Nephron progenitor cell (in vitro differentiated cells): ENCODE results near the gene SPATC1L.

Source experiments
- DNase-seq: peaks from one replicate; pipeline ENCODE4 v3.0.0; 2021
- H3K27ac Mint-ChIP-seq: 2 replicates; pipeline ENCODE4 v1.8.0; 2021; ENCODE audit warnings: mild to moderate bottlenecking, moderate library complexity, mixed read lengths
- H3K27me3 Mint-ChIP-seq: 2 replicates; pipeline ENCODE4 v1.8.0; 2021; ENCODE audit warnings: mild to moderate bottlenecking, low read depth, mixed read lengths; ENCODE audit not compliant: poor library complexity
- H3K36me3 Mint-ChIP-seq: 2 replicates; pipeline ENCODE4 v1.8.0; 2021; ENCODE audit warnings: low read depth, mixed read lengths
- H3K4me1 Mint-ChIP-seq: 2 replicates; pipeline ENCODE4 v1.8.0; 2021; ENCODE audit warnings: mixed read lengths
- H3K4me3 Mint-ChIP-seq: 2 replicates; pipeline ENCODE4 v1.8.0; 2021; ENCODE audit warnings: mild to moderate bottlenecking, moderate library complexity, mixed read lengths
- H3K9me3 Mint-ChIP-seq: 2 replicates; pipeline ENCODE4 v1.8.0; 2021; ENCODE audit warnings: mild to moderate bottlenecking, moderate library complexity, mixed read lengths
- CTCF ChIP-seq: fragments of 200-600 bp; sonication (generic); IDR thresholded peaks from 2 replicates; pipeline ENCODE4 v1.5.0; 2021; ENCODE audit warnings: antibody characterized with exemption

Gene SPATC1L

GRCh38 chr21:46154155-46154954, 29.9 kb downstream of the SPATC1L start:
- no peaks in the 10 kb centered on the region for H3K9me3 Mint-ChIP-seq

DNA sequence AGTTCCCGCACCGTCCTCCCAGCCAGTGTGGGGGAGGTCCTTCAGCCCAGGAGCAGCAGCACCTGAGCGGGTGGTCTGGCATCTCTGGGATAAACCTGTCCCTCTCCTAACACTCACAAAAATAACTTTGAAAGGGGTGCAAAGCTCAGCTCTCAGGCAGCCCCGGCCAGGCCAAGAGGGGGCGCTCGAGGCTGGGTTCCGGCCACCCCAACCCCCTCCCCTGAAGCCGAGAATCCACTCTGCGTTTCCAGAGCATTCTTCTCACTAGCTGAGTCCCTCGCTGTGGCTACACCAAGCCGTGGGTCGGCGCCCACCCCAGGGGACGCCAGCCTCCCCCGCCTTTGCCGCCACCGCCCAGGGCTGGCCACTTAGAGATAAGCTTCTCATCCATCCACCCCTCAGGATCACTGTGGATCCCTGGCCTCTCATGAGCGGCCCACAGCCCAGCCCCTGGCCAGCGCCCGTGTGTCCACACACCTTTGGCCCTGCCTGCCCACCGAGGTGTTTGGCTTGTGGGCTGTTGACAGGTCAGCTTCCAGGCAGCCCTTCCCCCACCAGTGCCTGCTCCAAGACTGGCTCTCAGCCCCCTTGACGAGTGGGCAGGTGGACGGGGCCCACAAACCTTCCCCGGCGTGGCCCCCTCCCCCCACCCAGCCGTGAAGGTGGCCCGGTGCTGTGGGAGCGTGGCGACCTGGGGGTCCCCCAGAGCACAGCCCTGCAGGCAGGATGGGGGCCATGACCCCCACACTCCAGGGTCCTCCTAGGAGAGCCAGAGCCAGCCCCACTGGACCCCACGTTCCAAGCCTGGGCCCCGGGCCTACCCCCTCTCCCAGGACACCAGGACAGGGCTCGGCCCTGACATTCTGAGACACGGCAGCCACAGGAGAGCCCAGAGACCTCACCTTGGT, 30.8 kb downstream of the SPATC1L start:
- Mint-ChIP-seq H3K36me3 (no peaks in the 10 kb centered on the region), H3K9me3 (no peaks in the 10 kb centered on the region), H3K27me3 (peaks cover 3% of the 10 kb centered on the region), H3K4me1 (peaks cover 42% of the 10 kb centered on the region), H3K4me3 (no peak overlapping the region), H3K27ac (no peak overlapping the region)
- DNase-seq = peak; percentile 83
- TF ChIP-seq CTCF = peak; percentile 70

More at GRCh38 chr21:46154155-46154954, 29.9 kb downstream of the SPATC1L start:
- TF ChIP-seq CTCF = no peak
- Mint-ChIP-seq H3K4me3 (no peak overlapping the region), H3K36me3 (no peaks in the 10 kb centered on the region), H3K4me1 (peaks cover 33% of the 10 kb centered on the region), H3K27ac (no peak overlapping the region), H3K27me3 (no peaks in the 10 kb centered on the region)
- no peak for DNase-seq

DNA sequence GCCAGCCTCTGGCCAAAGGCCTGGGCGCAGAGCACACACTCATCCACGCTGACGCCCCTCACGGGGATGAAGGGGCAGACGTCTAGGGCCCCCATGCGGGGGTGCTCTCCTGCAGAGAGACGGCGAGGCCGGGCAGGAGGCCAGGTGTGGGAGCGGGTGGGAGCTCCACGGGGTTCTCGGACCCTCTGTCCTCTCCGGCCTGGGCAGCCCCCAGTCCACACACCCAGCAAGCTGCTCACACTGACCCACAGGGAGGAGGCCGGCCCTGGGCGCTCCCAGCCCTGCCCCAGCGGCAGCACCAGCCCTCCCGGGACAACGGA, 31.4 kb downstream of the SPATC1L start:
- no peak for DNase-seq
- Mint-ChIP-seq H3K4me3 (no peak overlapping the region), H3K9me3 (no peaks in the 10 kb centered on the region), H3K27ac (no peak overlapping the region), H3K4me1 (peaks cover 43% of the 10 kb centered on the region), H3K27me3 (peaks cover 3% of the 10 kb centered on the region), H3K36me3 (no peaks in the 10 kb centered on the region)
- no peak for TF ChIP-seq CTCF

DNA sequence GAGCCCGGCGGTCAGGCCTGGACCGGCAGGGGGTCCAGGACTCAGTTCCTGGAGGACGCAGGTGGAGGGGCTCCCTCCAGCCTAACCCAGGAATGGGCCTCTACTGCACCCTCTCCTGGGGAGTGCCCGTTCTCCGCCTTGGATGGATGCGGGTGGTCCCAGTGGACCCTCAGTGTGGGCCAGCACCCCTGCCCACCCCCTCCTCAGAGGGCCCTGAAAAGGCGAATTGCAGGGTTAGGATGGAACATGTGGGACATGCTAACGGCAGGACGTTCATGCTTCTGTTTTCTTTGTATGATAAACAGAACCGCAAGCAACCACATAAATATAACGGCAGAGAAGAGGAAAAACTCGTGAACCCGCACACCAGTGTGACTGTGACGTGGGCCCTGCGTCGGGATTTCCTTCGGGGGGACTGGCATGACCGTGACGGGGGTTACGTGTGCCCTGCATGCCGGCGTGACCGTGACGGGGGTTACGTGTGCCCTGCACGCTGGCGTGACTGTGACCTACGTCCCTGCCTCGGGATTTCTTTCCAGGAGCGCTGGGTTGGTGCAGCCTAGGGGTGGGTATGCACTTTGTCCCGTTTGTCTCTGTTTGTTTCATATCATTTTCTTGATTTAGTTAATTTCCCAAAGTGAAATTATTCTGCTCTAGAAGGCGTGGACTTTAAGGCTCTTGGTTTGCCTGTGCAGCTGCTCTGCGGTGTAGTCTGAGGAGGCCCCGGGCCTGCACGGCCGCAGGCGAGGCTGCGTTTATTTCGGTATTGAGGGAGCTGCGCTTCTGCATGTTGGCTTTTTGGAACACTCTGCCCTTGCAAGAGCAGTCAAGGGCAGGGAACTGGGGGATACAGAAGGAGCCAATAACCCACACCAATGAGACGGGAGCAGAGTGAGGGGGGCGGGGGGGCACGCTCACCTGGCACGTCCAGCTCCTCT, 32.0 kb downstream of the SPATC1L start:
- H3K4me1 Mint-ChIP-seq = peaks cover 43% of the 10 kb centered on the region
- H3K9me3 Mint-ChIP-seq = no peaks in the 10 kb centered on the region
- no peak for DNase-seq
- H3K27me3 Mint-ChIP-seq = peaks cover 3% of the 10 kb centered on the region
- peak overlapping the region; percentile 57 for H3K27ac Mint-ChIP-seq
- H3K36me3 Mint-ChIP-seq = no peaks in the 10 kb centered on the region
- no peak for TF ChIP-seq CTCF
- no peak overlapping the region for H3K4me3 Mint-ChIP-seq

GRCh38 chr21:46151261-46151988, 32.8 kb downstream of the SPATC1L start:
- H3K4me1 Mint-ChIP-seq = peaks cover 47% of the 10 kb centered on the region
- H3K27ac Mint-ChIP-seq = no peak overlapping the region
- no peaks in the 10 kb centered on the region for H3K9me3 Mint-ChIP-seq
- no peaks in the 10 kb centered on the region for H3K36me3 Mint-ChIP-seq
- H3K4me3 Mint-ChIP-seq = no peak overlapping the region
- H3K27me3 Mint-ChIP-seq = peaks cover 6% of the 10 kb centered on the region
- peak; percentile 15 for DNase-seq
- TF ChIP-seq CTCF = no peak
